Endodermal cell (in vitro differentiated cells): Measurements from ENCODE around the gene MEIOC. TPM values are rescaled to one million over a fixed set of nuclear protein-coding genes. Genes with fewer than 3 reads are reported as not detected.

Experiments used
- DNase-seq: peaks from one replicate; pipeline ENCODE4 v3.0.0-alpha.2; 2017
- H3K27ac ChIP-seq: 2 replicates; pipeline ENCODE4 v1.5.1; 2013; ENCODE audit warnings: mild to moderate bottlenecking, low read depth, low read length, moderate library complexity
- H3K27me3 ChIP-seq: 2 replicates; pipeline ENCODE4 v1.6.1; 2013; ENCODE audit warnings: mild to moderate bottlenecking, low read length, moderate library complexity; ENCODE audit not compliant: insufficient read depth, control insufficient read depth, poor library complexity, severe bottlenecking
- H3K36me3 ChIP-seq: 2 replicates; pipeline ENCODE4 v1.7.0; 2013; ENCODE audit warnings: mild to moderate bottlenecking, low read length, moderate library complexity; ENCODE audit not compliant: control insufficient read depth, insufficient read depth
- H3K4me1 ChIP-seq: one replicate; pipeline ENCODE4 v1.7.0; 2013; ENCODE audit warnings: low read length; ENCODE audit not compliant: control insufficient read depth, insufficient read depth
- H3K4me3 ChIP-seq: 2 replicates; pipeline ENCODE4 v1.5.1; 2013; ENCODE audit warnings: mild to moderate bottlenecking, low read length, moderate library complexity
- H3K9ac ChIP-seq: 2 replicates; pipeline ENCODE4 v1.6.1; 2013; ENCODE audit warnings: mild to moderate bottlenecking, low read length, moderate library complexity; ENCODE audit not compliant: poor library complexity, severe bottlenecking; ENCODE audit errors: extremely low read depth
- H3K9me3 ChIP-seq: 2 replicates; pipeline ENCODE4 v1.6.1; 2013; ENCODE audit warnings: mild to moderate bottlenecking, low read length, moderate library complexity; ENCODE audit not compliant: control insufficient read depth
- H3K27ac Mint-ChIP-seq: 2 replicates; pipeline ENCODE4 v1.8.0; 2020; ENCODE audit warnings: mixed read lengths
- H3K27me3 Mint-ChIP-seq: 2 replicates; pipeline ENCODE4 v1.8.0; 2021; ENCODE audit warnings: mild to moderate bottlenecking, mixed read lengths; ENCODE audit not compliant: insufficient read depth
- H3K36me3 Mint-ChIP-seq: 2 replicates; pipeline ENCODE4 v1.8.0; 2020; ENCODE audit warnings: low read depth, mixed read lengths
- H3K4me1 Mint-ChIP-seq: 2 replicates; pipeline ENCODE4 v1.8.0; 2020; ENCODE audit warnings: mixed read lengths
- H3K4me3 Mint-ChIP-seq: 2 replicates; pipeline ENCODE4 v1.8.0; 2020; ENCODE audit warnings: mild to moderate bottlenecking, moderate library complexity, mixed read lengths
- H3K9me3 Mint-ChIP-seq: 2 replicates; pipeline ENCODE4 v1.8.0; 2020; ENCODE audit warnings: mild to moderate bottlenecking, mixed read lengths
- CTCF ChIP-seq: fragments of 200-600 bp; sonication (generic); conservative IDR thresholded peaks from 2 replicates; pipeline ENCODE4 v1.5.0; 2021; ENCODE audit warnings: antibody characterized with exemption, mild to moderate bottlenecking
- WGBS, 2 experiments: methylation state at CpG; one replicate each; pipeline versions ENCODE4 v1.1.5 to v1.1.7; 2013; ENCODE audit warnings: missing lambda C conversion rate in 2 of 2, mixed read lengths in 1 of 2; ENCODE audit not compliant: insufficient coverage in 1 of 2, insufficient read length in 1 of 2; 5-methylcytosine and 5-hydroxymethylcytosine counted together
- total RNA-seq, 2 donors: library from RNA; stranded (reverse); fragmentation: NEBNext Ultra II Directional in 1 of 2; extraction: Animal tissue kit (Norgen Biotek cat#: 25700) in 1 of 2; gene quantifications; 2 replicates in 1 of 2; 3 replicates in 1 of 2; pipeline ENCODE4 v1.2.1, GENCODE V29; 2021

MEIOC gene
- total RNA-seq, 2 donors from 2014 or later = 1.4 to 3.7 TPM

- no peak for TF ChIP-seq CTCF
- Mint-ChIP-seq H3K4me1 (no peaks in the 10 kb centered on the region), H3K27me3 (peaks cover 30% of the 10 kb centered on the region), H3K4me3 (no peak overlapping the region), H3K9me3 (no peaks in the 10 kb centered on the region), H3K36me3 (no peaks in the 10 kb centered on the region), H3K27ac (no peak overlapping the region)
- Histone ChIP-seq H3K27me3 (peaks cover 21% of the 10 kb centered on the region), H3K27ac (no peak overlapping the region), H3K4me1 (no peaks in the 10 kb centered on the region), H3K36me3 (no peaks in the 10 kb centered on the region), H3K4me3 (no peak overlapping the region), H3K9me3 (no peaks in the 10 kb centered on the region), H3K9ac (no peak overlapping the region)
- 80 to 95% methylated on average over 3 of the region's 4 CpGs for WGBS, 2 experiments
- no peak for DNase-seq
Observed at GRCh38 chr17:44646280-44646679, 10.0 kb upstream of the MEIOC start.

DNA sequence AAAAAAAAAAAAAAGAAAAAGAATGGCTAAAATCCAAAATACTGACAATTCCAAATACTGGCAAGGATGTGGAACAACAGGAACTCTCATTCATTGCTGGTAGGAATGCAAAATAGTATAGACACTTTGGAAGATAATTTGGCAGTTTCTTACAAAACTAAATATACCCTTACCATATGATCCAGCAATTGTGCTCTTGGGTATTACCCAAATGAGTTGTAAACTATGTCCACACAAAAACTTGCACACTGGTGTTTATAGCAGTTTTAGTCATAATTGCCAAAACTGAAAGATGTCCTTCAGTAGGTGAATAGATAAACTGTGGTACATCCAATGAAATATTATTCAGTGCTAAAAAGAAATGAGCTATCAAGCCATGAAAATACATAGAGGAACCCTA is 8.5 kb upstream of the MEIOC start:
- no peaks in the 10 kb centered on the region for H3K9me3 ChIP-seq
- Mint-ChIP-seq H3K4me3 (no peak overlapping the region), H3K9me3 (no peaks in the 10 kb centered on the region), H3K27ac (no peak overlapping the region), H3K4me1 (no peaks in the 10 kb centered on the region), H3K36me3 (no peaks in the 10 kb centered on the region), H3K27me3 (peaks cover 31% of the 10 kb centered on the region)
- no peaks in the 10 kb centered on the region for H3K4me1 ChIP-seq
- no peak for DNase-seq
- H3K36me3 ChIP-seq = no peaks in the 10 kb centered on the region
- H3K27me3 ChIP-seq = peaks cover 13% of the 10 kb centered on the region
- H3K9ac ChIP-seq = no peak overlapping the region
- H3K27ac ChIP-seq = no peak overlapping the region
- H3K4me3 ChIP-seq = no peak overlapping the region
- no peak for TF ChIP-seq CTCF

DNA sequence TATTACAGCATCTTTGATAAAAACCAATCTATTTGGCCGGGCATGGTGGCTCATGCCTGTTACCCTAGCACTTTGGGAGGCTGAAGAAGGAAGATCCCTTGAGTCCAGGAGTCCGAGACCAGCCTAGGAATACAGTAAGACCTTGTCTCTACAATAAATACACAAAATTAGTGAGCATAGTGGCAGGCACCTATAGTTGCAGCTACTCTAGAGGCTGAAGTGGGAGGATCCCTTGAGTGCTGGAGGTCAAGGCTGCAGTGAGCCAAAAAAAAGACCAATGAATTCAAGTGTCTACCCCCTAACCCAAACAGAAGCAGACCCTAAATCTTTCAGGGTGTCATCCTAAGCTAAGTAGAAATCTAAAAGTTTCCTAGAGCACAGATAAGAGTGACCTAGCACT is 7.3 kb upstream of the MEIOC start:
- Mint-ChIP-seq H3K4me1 (no peaks in the 10 kb centered on the region), H3K27ac (no peak overlapping the region), H3K9me3 (no peaks in the 10 kb centered on the region), H3K4me3 (no peak overlapping the region), H3K36me3 (no peaks in the 10 kb centered on the region), H3K27me3 (peaks cover 43% of the 10 kb centered on the region)
- H3K4me3 ChIP-seq = no peak overlapping the region
- no peak overlapping the region for H3K27ac ChIP-seq
- no peak for TF ChIP-seq CTCF
- no peaks in the 10 kb centered on the region for H3K36me3 ChIP-seq
- no peaks in the 10 kb centered on the region for H3K9me3 ChIP-seq
- no peak for DNase-seq
- WGBS, 2 experiments = 89% methylated on average over 2 of the region's 2 CpGs; no CpG with 5 or more reads in 1 of the 2 experiments
- peaks cover 21% of the 10 kb centered on the region for H3K27me3 ChIP-seq
- no peaks in the 10 kb centered on the region for H3K4me1 ChIP-seq
- no peak overlapping the region for H3K9ac ChIP-seq
